Activated T-cell treated with anti-CD3 and anti-CD28 coated beads, Interleukin-2, amount 50 U/mL, for 24 hours (primary cell): Measurements from ENCODE around the gene SRGAP3.

Experiments
- DNase-seq: peaks from one replicate; pipeline ENCODE4 v3.0.0-alpha.2; 2020
- H3K27ac Mint-ChIP-seq: 2 replicates; pipeline ENCODE4 v1.8.0; 2020; ENCODE audit warnings: mild to moderate bottlenecking, mixed read lengths
- H3K27me3 Mint-ChIP-seq: 2 replicates; pipeline ENCODE4 v1.8.0; 2020; ENCODE audit warnings: mixed read lengths
- H3K36me3 Mint-ChIP-seq: 2 replicates; pipeline ENCODE4 v1.8.0; 2020; ENCODE audit warnings: low read depth, mixed read lengths
- H3K4me1 Mint-ChIP-seq: 2 replicates; pipeline ENCODE4 v1.8.0; 2020; ENCODE audit warnings: low read depth, mixed read lengths
- H3K4me3 Mint-ChIP-seq: 2 replicates; pipeline ENCODE4 v1.8.0; 2020; ENCODE audit warnings: mild to moderate bottlenecking, moderate library complexity, mixed read lengths
- H3K9me3 Mint-ChIP-seq: 2 replicates; pipeline ENCODE4 v1.8.0; 2020; ENCODE audit warnings: mixed read lengths

SRGAP3 gene

GRCh38 chr3:9113040-9113439 is 136.4 kb downstream of the SRGAP3 start:
- Mint-ChIP-seq H3K4me1 (no peaks in the 10 kb centered on the region), H3K4me3 (no peak overlapping the region), H3K9me3 (no peaks in the 10 kb centered on the region)

DNA sequence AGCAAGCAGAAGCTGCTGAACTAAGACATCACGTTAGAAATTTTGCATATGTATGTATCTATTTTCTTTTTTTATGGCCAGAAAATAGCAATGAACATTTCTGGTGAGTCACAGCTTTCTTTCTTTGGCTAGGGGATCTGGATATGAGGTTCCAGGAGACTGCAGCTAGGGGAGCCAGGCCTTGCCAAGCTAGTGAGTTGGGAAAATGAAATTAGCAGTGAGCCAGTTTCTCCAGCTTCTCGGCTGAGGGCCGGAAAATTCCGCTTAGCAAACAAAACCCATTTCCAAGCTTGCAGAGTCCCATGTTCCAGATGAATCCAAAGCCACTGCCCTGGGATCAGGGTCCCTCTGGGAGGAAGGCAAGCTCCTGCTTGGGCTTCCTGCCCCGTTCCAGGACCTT is 137.6 kb downstream of the SRGAP3 start:
- Mint-ChIP-seq H3K27ac (no peak overlapping the region), H3K9me3 (no peaks in the 10 kb centered on the region), H3K4me3 (no peak overlapping the region), H3K27me3 (no peaks in the 10 kb centered on the region), H3K4me1 (no peaks in the 10 kb centered on the region), H3K36me3 (no peaks in the 10 kb centered on the region)
- DNase-seq = no peak

More at GRCh38 chr3:9113040-9113439, 136.4 kb downstream of the SRGAP3 start:
- no peaks in the 10 kb centered on the region for H3K36me3 Mint-ChIP-seq
- no peak for DNase-seq
- H3K27me3 Mint-ChIP-seq = no peaks in the 10 kb centered on the region
- H3K27ac Mint-ChIP-seq = no peak overlapping the region

DNA sequence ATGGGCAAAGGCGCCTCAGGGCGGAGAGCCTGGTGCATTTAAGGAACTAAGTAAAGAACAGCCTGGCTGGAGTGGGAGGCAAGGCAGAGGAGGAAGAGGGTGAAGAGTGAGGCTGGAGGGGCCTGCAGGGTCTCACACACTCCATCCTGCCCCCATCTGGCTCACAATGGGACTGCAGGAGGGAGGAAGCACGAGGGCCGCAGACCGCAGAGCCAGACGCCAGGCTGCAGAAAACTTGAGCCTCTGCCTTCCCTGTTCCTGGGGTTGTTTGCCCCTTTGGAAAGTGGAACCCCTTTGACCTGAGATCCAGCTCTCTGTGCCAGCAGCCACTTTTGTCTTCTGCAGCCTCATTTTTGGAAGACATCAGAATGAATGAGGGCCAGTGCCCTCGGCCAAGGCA is 138.0 kb downstream of the SRGAP3 start:
- H3K9me3 Mint-ChIP-seq = no peaks in the 10 kb centered on the region
- no peaks in the 10 kb centered on the region for H3K4me1 Mint-ChIP-seq
- DNase-seq = no peak
- H3K4me3 Mint-ChIP-seq = no peak overlapping the region
- H3K27me3 Mint-ChIP-seq = no peaks in the 10 kb centered on the region
- no peak overlapping the region for H3K27ac Mint-ChIP-seq
- H3K36me3 Mint-ChIP-seq = no peaks in the 10 kb centered on the region

DNA sequence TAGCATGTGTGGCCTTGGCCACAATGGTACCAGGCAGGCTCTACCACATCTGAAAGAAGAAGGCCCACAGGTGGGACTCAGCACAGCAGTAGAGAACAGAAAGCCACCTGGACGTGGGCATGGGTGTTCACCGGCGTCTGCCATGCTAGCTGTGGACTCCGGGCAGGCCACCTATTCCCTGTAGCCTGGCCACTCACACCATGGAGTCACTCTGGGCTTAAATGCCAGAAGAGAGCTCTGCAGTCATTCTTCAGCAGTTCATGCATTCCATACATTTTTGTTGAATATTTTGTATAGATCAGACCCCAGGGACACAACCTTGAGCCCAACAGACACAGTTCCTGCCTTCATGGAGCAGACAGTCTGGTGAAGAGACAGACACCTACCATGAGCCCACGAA is 138.6 kb downstream of the SRGAP3 start:
- no peak overlapping the region for H3K27ac Mint-ChIP-seq
- H3K36me3 Mint-ChIP-seq = no peaks in the 10 kb centered on the region
- no peaks in the 10 kb centered on the region for H3K27me3 Mint-ChIP-seq
- H3K4me3 Mint-ChIP-seq = no peak overlapping the region
- H3K4me1 Mint-ChIP-seq = no peaks in the 10 kb centered on the region
- H3K9me3 Mint-ChIP-seq = no peaks in the 10 kb centered on the region
- DNase-seq = no peak

GRCh38 chr3:9110316-9110715 is 139.1 kb downstream of the SRGAP3 start:
- H3K4me1 Mint-ChIP-seq = no peaks in the 10 kb centered on the region
- H3K9me3 Mint-ChIP-seq = no peaks in the 10 kb centered on the region
- no peaks in the 10 kb centered on the region for H3K36me3 Mint-ChIP-seq
- H3K4me3 Mint-ChIP-seq = no peak overlapping the region
- no peak overlapping the region for H3K27ac Mint-ChIP-seq
- no peak for DNase-seq
- H3K27me3 Mint-ChIP-seq = no peaks in the 10 kb centered on the region

- no peaks in the 10 kb centered on the region for H3K27me3 Mint-ChIP-seq
- H3K4me3 Mint-ChIP-seq = no peak overlapping the region
Measured at GRCh38 chr3:9109568-9109914, 139.9 kb downstream of the SRGAP3 start.

GRCh38 chr3:9108876-9109567 is 140.4 kb downstream of the SRGAP3 start:
- no peak overlapping the region for H3K4me3 Mint-ChIP-seq
- DNase-seq = no peak
- H3K4me1 Mint-ChIP-seq = no peaks in the 10 kb centered on the region
- no peaks in the 10 kb centered on the region for H3K36me3 Mint-ChIP-seq
- no peaks in the 10 kb centered on the region for H3K9me3 Mint-ChIP-seq
- no peak overlapping the region for H3K27ac Mint-ChIP-seq
- no peaks in the 10 kb centered on the region for H3K27me3 Mint-ChIP-seq

More at GRCh38 chr3:9109568-9109914, 139.9 kb downstream of the SRGAP3 start:
- H3K4me1 Mint-ChIP-seq = no peaks in the 10 kb centered on the region
- DNase-seq = no peak
- no peak overlapping the region for H3K27ac Mint-ChIP-seq
- no peaks in the 10 kb centered on the region for H3K9me3 Mint-ChIP-seq
- no peaks in the 10 kb centered on the region for H3K36me3 Mint-ChIP-seq

DNA sequence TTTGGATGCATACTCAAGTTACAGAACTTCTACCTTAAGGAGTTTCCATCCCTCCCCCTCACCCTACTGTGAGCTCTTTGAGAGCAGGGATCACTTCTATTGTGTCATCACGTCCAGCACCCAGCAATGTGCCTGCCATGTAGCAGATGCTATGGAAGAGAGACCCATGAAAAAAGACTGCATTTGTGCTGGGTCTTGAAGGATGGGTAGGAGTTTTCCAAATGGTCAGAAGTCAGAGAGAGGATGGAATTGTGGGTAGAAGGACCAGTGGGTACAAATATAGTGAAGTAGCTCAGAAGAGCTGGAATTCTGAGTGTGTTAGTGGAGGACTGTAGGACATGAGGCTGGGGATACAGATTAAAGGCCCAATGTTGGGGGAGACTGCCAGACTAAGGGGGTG is 141.7 kb downstream of the SRGAP3 start:
- DNase-seq = no peak
- H3K27me3 Mint-ChIP-seq = no peaks in the 10 kb centered on the region
- H3K36me3 Mint-ChIP-seq = no peaks in the 10 kb centered on the region
- no peaks in the 10 kb centered on the region for H3K9me3 Mint-ChIP-seq
- no peaks in the 10 kb centered on the region for H3K4me1 Mint-ChIP-seq
- H3K27ac Mint-ChIP-seq = no peak overlapping the region
- H3K4me3 Mint-ChIP-seq = no peak overlapping the region

DNA sequence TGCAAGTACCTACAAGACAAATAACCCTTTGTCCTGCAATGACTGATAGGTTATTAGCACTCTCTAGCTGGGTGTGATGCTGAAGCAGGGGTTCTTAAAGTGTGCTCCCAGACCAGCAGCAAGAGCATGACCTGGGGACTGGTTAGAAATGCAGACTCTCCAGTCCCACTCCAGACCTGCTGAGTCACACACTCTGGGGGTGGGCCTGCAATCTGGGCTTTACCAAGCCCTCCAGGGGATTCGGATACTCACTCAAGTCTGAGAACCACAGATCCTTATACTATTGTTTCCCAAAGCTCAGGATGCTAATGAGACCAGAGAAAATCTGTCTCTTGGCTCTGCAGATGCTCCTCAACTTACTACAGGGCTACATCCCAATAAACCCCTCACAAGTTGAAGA is 144.0 kb downstream of the SRGAP3 start:
- H3K4me1 Mint-ChIP-seq = no peaks in the 10 kb centered on the region
- DNase-seq = no peak
- no peak overlapping the region for H3K4me3 Mint-ChIP-seq

GRCh38 chr3:9104121-9104520 is 145.3 kb downstream of the SRGAP3 start:
- Mint-ChIP-seq H3K4me3 (no peak overlapping the region), H3K27ac (no peak overlapping the region), H3K4me1 (no peaks in the 10 kb centered on the region), H3K36me3 (no peaks in the 10 kb centered on the region), H3K9me3 (no peaks in the 10 kb centered on the region), H3K27me3 (no peaks in the 10 kb centered on the region)
- DNase-seq = no peak

More for the DNA sequence above, 144.0 kb downstream of the SRGAP3 start:
- H3K36me3 Mint-ChIP-seq = no peaks in the 10 kb centered on the region
- H3K9me3 Mint-ChIP-seq = no peaks in the 10 kb centered on the region
- no peaks in the 10 kb centered on the region for H3K27me3 Mint-ChIP-seq
- no peak overlapping the region for H3K27ac Mint-ChIP-seq

DNA sequence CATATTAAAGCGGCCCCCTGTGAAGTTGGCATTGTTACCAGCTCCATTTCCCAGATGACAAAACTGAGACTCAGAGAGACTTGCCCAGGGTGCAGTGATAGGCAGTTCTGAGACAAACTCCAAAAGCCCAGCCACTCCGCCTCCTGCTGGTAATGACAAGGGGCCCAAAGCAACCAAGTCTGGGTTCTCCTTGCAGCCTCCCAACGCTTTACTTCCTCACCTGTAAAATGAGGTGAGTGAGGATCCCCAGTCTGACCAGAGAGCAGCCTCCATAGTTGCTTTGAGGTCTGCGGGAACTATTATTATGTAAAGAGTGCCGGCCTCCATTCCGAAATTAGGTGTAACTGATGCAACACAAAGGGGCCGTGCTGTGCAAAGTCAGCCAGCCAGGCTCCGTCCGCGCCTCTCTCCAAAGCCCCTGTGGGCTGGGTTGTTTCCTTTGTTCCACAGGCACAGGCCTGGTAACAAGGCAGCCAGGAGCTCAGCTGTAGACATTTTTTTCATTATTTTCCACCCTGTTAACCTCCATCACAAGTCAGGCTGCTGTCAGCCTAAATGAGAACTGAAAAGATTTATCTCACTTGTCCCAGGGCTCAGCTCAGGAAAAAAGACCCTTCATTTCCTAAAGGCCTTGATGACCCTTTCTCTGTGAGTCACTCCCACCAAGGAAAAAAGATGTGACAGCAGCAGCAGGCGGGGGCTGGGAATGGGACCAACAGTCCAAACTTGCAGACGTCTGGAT is 147.0 kb downstream of the SRGAP3 start:
- Mint-ChIP-seq H3K27me3 (no peaks in the 10 kb centered on the region), H3K36me3 (no peaks in the 10 kb centered on the region), H3K27ac (no peak overlapping the region), H3K9me3 (no peaks in the 10 kb centered on the region), H3K4me1 (no peaks in the 10 kb centered on the region), H3K4me3 (no peak overlapping the region)
- DNase-seq = no peak

GRCh38 chr3:9101286-9101685 is 148.2 kb downstream of the SRGAP3 start:
- Mint-ChIP-seq H3K27ac (no peak overlapping the region), H3K4me3 (no peak overlapping the region), H3K4me1 (no peaks in the 10 kb centered on the region), H3K36me3 (no peaks in the 10 kb centered on the region), H3K27me3 (no peaks in the 10 kb centered on the region), H3K9me3 (no peaks in the 10 kb centered on the region)
- no peak for DNase-seq

DNA sequence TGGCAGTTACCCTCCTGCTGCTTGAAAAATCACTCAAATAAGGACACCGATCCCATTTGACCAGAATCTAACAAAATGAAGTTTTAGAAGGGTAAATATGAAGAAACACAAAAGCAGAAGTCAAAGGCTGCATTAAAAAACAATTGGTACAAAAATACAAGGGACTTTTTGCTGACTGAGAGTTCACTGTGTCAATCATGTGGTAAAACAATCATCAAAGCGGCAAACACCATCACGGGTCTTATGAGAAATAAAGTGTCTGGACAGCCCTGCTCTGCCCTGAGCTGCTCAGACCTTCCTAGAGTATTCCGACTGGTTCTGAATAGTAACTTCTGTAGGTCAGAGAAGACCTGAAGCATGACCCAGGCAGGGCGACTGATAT is 148.9 kb downstream of the SRGAP3 start:
- Mint-ChIP-seq H3K4me3 (no peak overlapping the region), H3K4me1 (no peaks in the 10 kb centered on the region), H3K36me3 (no peaks in the 10 kb centered on the region), H3K27ac (no peak overlapping the region), H3K9me3 (no peaks in the 10 kb centered on the region), H3K27me3 (no peaks in the 10 kb centered on the region)
- DNase-seq = no peak

DNA sequence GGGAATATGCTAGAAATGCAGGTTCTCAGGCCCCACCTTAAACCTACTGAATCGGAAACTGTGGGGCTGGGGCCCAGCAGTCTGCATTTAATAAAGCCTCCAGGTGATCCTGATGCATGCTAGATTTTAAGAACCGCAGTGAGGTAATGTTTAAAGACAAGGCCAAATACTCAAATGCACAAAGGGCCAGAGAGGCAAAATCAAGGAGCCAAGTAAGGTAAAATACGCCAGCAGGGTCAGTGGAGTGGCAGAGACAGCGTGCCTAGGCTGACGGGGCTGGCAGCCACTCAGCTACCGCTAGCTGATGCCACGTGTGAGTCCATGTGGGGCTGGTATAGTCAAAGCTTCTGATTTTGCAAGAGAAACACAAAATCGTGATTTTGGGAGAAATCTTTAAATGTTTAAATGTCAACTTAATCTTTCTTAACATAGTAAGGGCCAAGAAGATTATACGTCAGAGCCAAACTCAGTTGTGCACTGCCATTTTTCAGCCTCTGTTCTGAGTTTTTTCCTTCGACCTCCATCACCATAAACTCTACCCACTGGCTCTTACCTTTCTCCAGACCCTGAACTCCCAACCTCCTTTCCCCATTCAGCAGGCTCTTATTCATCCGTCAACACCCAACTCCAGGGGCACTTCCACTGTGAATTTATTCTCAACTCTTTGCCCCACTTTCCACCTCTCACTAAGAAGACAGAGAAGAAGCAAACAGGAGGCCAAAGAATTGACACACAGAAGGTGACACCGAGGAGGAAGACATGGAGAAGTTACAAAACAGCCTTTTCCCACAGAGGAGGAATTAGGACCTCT is 149.5 kb downstream of the SRGAP3 start:
- Mint-ChIP-seq H3K27me3 (no peaks in the 10 kb centered on the region), H3K27ac (no peak overlapping the region), H3K36me3 (no peaks in the 10 kb centered on the region), H3K4me1 (no peaks in the 10 kb centered on the region), H3K4me3 (no peak overlapping the region), H3K9me3 (no peaks in the 10 kb centered on the region)
- no peak for DNase-seq
